VCaP (cell line): ENCODE results near the gene RPN2.

ENCODE experiments used
- H3K27ac ChIP-seq: fragments of 450-650 bp; 2 replicates; pipeline ENCODE4 v1.5.1; 2017
- CTCF ChIP-seq: fragments of 450-650 bp; conservative IDR thresholded peaks from 2 replicates; pipeline ENCODE4 v1.5.1; 2017; ENCODE audit warnings: mild to moderate bottlenecking, moderate library complexity

The RPN2 gene

GRCh38 chr20:37204056-37204455, 24.9 kb downstream of the RPN2 start:
- TF ChIP-seq CTCF = no peak
- no peak overlapping the region for H3K27ac ChIP-seq

DNA sequence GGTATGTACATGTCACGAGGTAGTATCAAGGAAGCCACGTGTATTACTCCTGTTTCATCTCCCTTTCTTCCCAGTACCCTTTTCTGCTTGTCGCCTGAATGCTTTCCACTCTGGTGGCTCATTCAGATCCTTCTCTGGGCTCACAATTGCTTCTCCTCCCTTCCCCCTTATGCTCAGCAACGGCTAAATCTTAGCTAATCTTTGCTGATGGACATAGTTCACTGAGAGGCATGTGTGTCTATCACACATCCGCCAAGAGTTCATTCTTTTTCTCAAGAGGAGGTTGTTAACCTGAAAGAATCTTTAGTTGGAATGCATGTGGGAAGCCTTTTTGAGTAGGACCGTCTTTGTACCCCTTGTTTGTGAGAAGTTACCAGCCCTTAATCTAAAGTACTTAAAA, 26.0 kb downstream of the RPN2 start:
- TF ChIP-seq CTCF = no peak
- no peak overlapping the region for H3K27ac ChIP-seq

- no peak overlapping the region for H3K27ac ChIP-seq
- no peak for TF ChIP-seq CTCF
These were observed 26.7 kb downstream of the RPN2 start for GRCh38 chr20:37205794-37206193.

GRCh38 chr20:37207171-37207570, 28.0 kb downstream of the RPN2 start:
- TF ChIP-seq CTCF = no peak
- no peak overlapping the region for H3K27ac ChIP-seq

GRCh38 chr20:37209193-37209592, 30.1 kb downstream of the RPN2 start:
- no peak overlapping the region for H3K27ac ChIP-seq
- no peak for TF ChIP-seq CTCF

DNA sequence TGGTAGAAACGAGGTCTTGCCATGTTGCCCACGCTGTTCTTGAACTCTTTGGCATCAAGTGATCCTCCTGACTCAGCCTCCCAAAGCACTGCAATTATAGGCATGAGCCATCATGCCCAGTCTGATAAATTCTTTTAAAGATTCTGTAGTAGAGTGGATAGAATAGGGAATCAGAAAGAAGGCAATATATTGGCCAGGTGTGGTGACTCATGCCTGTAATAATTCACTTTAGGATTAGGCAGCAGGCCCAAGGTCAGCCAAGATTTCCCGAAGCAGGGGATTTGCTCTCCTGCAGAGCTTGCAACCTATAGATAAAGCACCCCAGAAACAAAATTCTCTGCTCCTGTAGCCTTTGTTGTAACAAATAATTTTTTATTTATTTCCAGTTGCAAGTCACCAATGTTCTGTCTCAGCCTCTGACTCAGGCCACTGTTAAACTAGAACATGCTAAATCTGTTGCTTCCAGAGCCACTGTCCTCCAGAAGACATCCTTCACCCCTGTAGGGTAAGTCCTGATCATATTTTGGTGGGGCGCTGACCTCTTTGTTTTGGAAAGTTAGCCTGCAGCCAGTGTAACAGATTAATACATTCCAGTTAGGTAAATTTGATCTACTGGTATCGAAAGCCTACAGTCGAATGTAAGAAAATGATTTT, 30.7 kb downstream of the RPN2 start:
- H3K27ac ChIP-seq = no peak overlapping the region

DNA sequence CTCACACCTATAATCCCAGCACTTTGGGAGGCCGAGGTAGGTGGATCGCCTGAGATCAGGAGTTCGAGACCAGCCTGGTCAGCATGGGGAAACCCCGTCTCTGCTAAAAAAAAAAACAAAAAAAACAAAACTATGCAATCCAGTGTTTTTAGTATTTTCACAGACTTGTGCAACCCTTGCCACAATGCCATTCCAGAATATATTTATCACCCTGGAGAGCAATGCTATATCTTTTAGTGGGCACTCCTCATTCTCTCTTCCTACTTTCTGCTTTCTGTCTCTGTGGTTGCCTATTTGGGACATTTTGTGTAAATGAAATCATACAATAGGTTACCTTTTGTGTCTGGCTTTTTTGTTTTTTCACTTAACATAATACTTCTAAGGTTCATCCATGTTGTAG, 39.3 kb downstream of the RPN2 start:
- no peak for TF ChIP-seq CTCF
- H3K27ac ChIP-seq = no peak overlapping the region

More for the DNA sequence above, 30.7 kb downstream of the RPN2 start:
- TF ChIP-seq CTCF = no peak
